Skin epidermis (tissue), 12 donors: ENCODE measurements around the gene FLT4.

Source experiments
- H3K27ac ChIP-seq, 21 experiments: fragments of 200-600 bp; sonication (generic) in 11 of 21; one replicate each; pipeline ENCODE4 v1.5.0; 2020; ENCODE audit warnings: mild to moderate bottlenecking in 3 of 21, inconsistent platforms in 2 of 21, moderate library complexity in 2 of 21
- H3K4me3 ChIP-seq, 7 experiments: fragments of 200-600 bp; sonication (generic) in 2 of 7; one replicate each; pipeline ENCODE4 v1.5.0; 2020; ENCODE audit warnings: inconsistent platforms in 2 of 7, mild to moderate bottlenecking in 2 of 7, moderate library complexity in 1 of 7

FLT4 gene

GRCh38 chr5:180557217-180557809 is 92.1 kb downstream of the FLT4 start:
- H3K27ac ChIP-seq = no peak overlapping the region
- no peak overlapping the region for H3K4me3 ChIP-seq

- Histone ChIP-seq H3K27ac (no peak overlapping the region), H3K4me3 (no peak overlapping the region)
These were observed 94.1 kb downstream of the FLT4 start for GRCh38 chr5:180555168-180555921.

DNA sequence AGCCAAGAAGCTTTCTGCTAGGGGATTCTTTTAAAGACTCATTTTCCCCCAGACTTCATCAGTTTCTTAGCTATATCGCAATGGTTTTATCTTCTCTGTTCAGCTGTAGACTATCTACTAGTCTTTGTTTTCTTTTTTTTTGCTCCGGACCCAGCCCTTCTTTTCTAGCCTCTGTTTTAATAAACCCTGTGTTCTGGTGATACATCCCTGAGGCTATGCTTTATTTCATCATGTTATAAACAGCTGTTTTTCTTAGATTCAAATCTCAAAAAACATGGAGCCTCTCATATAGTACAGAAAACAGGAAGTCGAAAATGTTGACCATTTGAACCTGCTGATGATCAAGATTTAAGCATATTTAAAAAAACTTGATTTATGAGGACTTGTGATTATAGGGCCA is 95.9 kb downstream of the FLT4 start:
- H3K4me3 ChIP-seq = no peak overlapping the region
- no peak overlapping the region for H3K27ac ChIP-seq
